HG03571 (cell line): Measurements from ENCODE around the gene STAT3.

Source experiments
- ATAC-seq: cut with Tn5 transposase; IDR thresholded peaks from one replicate; pipeline ENCODE4 v1.9.1; 2021; ENCODE audit not compliant: unreplicated experiment

The STAT3 gene

GRCh38 chr17:42354956-42355843 lies 33.0 kb downstream of the STAT3 start:
- ATAC-seq = no peak

GRCh38 chr17:42348104-42348503 lies 40.1 kb downstream of the STAT3 start:
- ATAC-seq = no peak

GRCh38 chr17:42347606-42348005 lies 40.6 kb downstream of the STAT3 start:
- ATAC-seq = no peak

- ATAC-seq = no peak
Measured at GRCh38 chr17:42347198-42347597, 41.0 kb downstream of the STAT3 start.

- ATAC-seq = no peak
Measured at GRCh38 chr17:42346481-42346880, 41.8 kb downstream of the STAT3 start.

- ATAC-seq = no peak
Measured at GRCh38 chr17:42345396-42346073, 42.7 kb downstream of the STAT3 start.

GRCh38 chr17:42342242-42343008 lies 45.8 kb downstream of the STAT3 start:
- no peak for ATAC-seq

GRCh38 chr17:42341568-42341967 lies 46.7 kb downstream of the STAT3 start:
- no peak for ATAC-seq

GRCh38 chr17:42340691-42341127 lies 47.5 kb downstream of the STAT3 start:
- no peak for ATAC-seq

GRCh38 chr17:42339221-42339620 lies 49.0 kb downstream of the STAT3 start:
- ATAC-seq = no peak

- no peak for ATAC-seq
Measured at GRCh38 chr17:42338427-42338985, 49.7 kb downstream of the STAT3 start.

- ATAC-seq = no peak
Measured at GRCh38 chr17:42337442-42337841, 50.8 kb downstream of the STAT3 start.

GRCh38 chr17:42334677-42335076 lies 53.6 kb downstream of the STAT3 start:
- no peak for ATAC-seq

GRCh38 chr17:42333053-42333452 lies 55.2 kb downstream of the STAT3 start:
- ATAC-seq = no peak

GRCh38 chr17:42329025-42329976 lies 58.9 kb downstream of the STAT3 start:
- no peak for ATAC-seq

- ATAC-seq = no peak
Measured at GRCh38 chr17:42325026-42325425, 63.2 kb downstream of the STAT3 start.

GRCh38 chr17:42323268-42323773 lies 64.9 kb downstream of the STAT3 start:
- ATAC-seq = no peak

GRCh38 chr17:42322382-42323267 lies 65.6 kb downstream of the STAT3 start:
- no peak for ATAC-seq

- ATAC-seq = no peak
Measured at GRCh38 chr17:42321555-42321954, 66.7 kb downstream of the STAT3 start.
